ENCODE measurements around the gene ZNF616. TPM values are rescaled to one million over a fixed set of nuclear protein-coding genes. Genes with fewer than 3 reads are reported as not detected.

Gene ZNF616
- 1 to 10 TPM; 6.2 to 8.4 TPM for total RNA-seq

DNA sequence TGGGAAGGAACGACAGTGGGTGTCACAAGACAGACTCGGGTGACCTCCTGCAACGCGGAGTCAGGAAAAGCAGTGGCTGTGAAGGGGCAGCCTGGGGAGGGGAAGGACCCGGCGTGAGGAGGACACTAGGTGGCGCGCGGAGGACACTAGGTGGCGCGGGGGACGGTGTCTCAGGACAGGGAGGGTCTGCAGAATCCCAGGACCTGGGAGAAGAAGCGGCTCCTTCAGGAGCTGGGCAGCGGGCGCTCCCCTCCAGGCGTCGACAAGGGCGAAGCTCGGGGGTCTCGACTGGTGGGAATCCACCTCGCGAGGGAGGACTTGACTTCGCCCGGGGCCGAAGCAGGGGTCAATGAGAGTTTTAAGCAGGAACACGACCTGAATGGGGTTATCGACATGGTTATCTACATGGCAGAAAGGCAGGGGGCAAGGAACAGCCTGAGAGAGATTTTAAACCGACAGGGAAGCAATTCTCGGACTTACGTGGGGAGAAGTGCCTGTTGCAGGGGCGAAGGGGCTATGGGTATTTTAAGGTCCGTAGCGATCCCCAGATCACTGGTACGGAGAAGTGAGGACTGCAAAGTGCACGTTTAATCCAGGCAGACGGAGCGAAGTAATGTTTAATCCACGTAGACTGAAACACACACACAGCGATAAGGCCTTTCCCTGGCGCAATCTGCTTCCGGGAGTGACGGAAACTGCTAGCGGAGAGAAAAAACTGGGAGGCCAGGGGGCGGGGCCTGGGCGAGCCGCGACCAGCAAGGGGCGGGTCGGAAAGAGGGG lies at the start of gene ZNF616:
Gene ZNF616 (minus strand): TSS at position 687 of the 780 bp plus-strand sequence. CDS start 9,426 bp downstream, outside the sequence.
- H3K4me1 Mint-ChIP-seq (ENCODE audit: low read depth), result peaks cover 29% of the 10 kb centered on the region
- peak within 1 kb of the TSS; percentile 92 for H3K4me3 Mint-ChIP-seq
- ATAC-seq (peak; percentile 86), DNase-seq (peak; percentile 98)
- peaks cover 54% of the 10 kb centered on the region for H3K36me3 Mint-ChIP-seq (ENCODE audit: low read depth)
- ChIA-PET POLR2A (interaction anchor here (2.3 kb wide), 1 partner anchor 50 kb away, joined by 7 read pairs; no protein-coding TSS in a partner anchor), CTCF (interaction anchor here (0.6 to 3.5 kb wide), 6 partner anchors 35 to 98 kb away, joined by 3 to 27 read pairs (median 3); partner anchors contain the start of gene PPP2R1A)
- H3K27ac Mint-ChIP-seq, result peak within 1 kb of the TSS; percentile 93
- peaks cover 28% of the 10 kb centered on the region for H3K9me3 Mint-ChIP-seq (ENCODE audit: insufficient read depth)
- H3K27me3 Mint-ChIP-seq (ENCODE audit: low read depth), result no peaks in the 10 kb centered on the region

- no peak for DNase-seq
- peaks cover 24% of the 10 kb centered on the region for H3K36me3 Mint-ChIP-seq (ENCODE audit: low read depth)
- H3K27ac Mint-ChIP-seq, result peak overlapping the region; percentile 100
- peaks cover 32% of the 10 kb centered on the region for H3K4me1 Mint-ChIP-seq (ENCODE audit: low read depth)
- CTCF ChIA-PET, result interaction anchor here (0.7 to 1.4 kb wide), 6 partner anchors 16 to 51 kb away, joined by 3 to 6 read pairs (median 3); partner anchors contain the start of genes ZNF616 and ZNF836
- H3K9me3 Mint-ChIP-seq (ENCODE audit: insufficient read depth), result no peaks in the 10 kb centered on the region
- peak; percentile 3 for ATAC-seq
- POLR2A ChIA-PET, result interaction anchor here (0.6 to 2.3 kb wide), 13 partner anchors 9 to 485 kb away, joined by 3 to 25 read pairs (median 5); partner anchors contain the start of genes ZNF614, ZNF616, ZNF766 and ZNF836
- H3K27me3 Mint-ChIP-seq (ENCODE audit: low read depth), result no peaks in the 10 kb centered on the region
- H3K4me3 Mint-ChIP-seq, result peak overlapping the region; percentile 96
Observed at GRCh38 chr19:52188822-52189734, 49.3 kb upstream of the ZNF616 start.

DNA sequence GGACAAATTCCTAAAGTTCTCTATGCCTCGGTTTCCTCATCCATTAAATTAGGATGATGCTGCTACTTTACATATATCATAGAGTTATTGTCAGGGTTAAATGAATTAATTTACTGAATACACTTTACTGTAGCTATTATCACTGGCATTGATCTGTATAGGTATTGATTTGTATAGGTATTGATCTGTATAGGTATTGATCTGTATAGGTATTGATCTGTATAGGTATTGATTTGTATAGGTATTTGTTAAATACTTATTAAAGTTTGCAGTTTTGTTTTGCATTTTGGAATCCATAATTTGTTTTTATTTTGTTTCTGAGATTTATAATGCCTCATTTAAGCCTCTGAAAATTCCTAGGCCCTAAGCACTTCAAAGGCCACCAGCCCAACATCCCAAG lies 47.7 kb upstream of the ZNF616 start:
- Mint-ChIP-seq H3K36me3 (ENCODE audit: low read depth) (peaks cover 12% of the 10 kb centered on the region), H3K4me3 (no peak overlapping the region), H3K27me3 (ENCODE audit: low read depth) (no peaks in the 10 kb centered on the region), H3K4me1 (ENCODE audit: low read depth) (peaks cover 23% of the 10 kb centered on the region), H3K27ac (no peak overlapping the region), H3K9me3 (ENCODE audit: insufficient read depth) (no peaks in the 10 kb centered on the region)
- ATAC-seq, result no peak
- ChIA-PET CTCF (no interaction called here), POLR2A (no interaction called here)
- no peak for DNase-seq

DNA sequence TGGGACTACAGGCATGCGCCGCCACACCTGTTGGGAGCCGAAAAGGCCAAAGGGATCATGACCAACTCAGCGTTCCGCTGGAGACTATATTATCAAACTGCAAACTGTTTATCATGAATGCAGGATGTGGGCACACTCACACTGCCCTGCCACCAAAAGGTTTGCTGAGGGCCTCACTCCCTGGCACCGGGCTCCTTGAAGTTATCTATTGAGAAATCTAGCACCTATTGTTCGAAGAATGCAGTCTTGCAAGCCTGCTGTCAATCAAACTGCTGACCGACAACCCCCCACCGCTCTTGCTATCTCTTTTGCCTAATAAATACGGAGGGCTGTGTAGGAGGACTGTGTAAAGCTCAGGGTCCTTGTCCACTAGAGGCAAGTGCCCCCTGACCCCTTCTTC lies 36.8 kb upstream of the ZNF616 start:
- Mint-ChIP-seq H3K4me3 (no peak overlapping the region), H3K27ac (no peak overlapping the region), H3K4me1 (ENCODE audit: low read depth) (peaks cover 9% of the 10 kb centered on the region), H3K36me3 (ENCODE audit: low read depth) (peaks cover 9% of the 10 kb centered on the region), H3K27me3 (ENCODE audit: low read depth) (no peaks in the 10 kb centered on the region), H3K9me3 (ENCODE audit: insufficient read depth) (no peaks in the 10 kb centered on the region)
- ChIA-PET CTCF (interaction anchor here (1.4 kb wide), 1 partner anchor 61 kb away, joined by 3 read pairs; no protein-coding TSS in a partner anchor), POLR2A (no interaction called here)
- DNase-seq (no peak), ATAC-seq (no peak)

DNA sequence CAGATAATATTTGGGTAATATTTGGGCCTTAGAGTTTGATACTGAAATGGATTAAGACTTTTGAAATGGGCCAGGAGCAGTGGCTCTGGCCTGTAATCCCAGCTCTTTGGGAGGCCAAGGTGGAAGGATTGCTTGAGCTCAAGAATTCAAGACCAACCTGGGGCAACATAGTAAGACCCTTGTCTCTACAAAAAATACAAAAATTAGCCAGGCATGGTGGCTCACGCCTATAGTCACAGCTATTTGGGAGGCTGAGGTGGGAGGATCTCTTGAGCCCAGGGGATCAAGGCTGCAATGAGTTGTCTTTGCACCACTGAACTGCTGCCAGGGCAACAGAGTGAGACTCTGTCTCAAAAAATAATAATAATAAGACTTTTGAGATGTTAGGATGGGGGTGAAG lies 32.6 kb upstream of the ZNF616 start:
- peak overlapping the region; percentile 67 for H3K27ac Mint-ChIP-seq
- CTCF ChIA-PET, result interaction anchor here (1.0 to 1.3 kb wide), 2 partner anchors 17 to 65 kb away, joined by 4 to 5 read pairs; no protein-coding TSS in a partner anchor

DNA sequence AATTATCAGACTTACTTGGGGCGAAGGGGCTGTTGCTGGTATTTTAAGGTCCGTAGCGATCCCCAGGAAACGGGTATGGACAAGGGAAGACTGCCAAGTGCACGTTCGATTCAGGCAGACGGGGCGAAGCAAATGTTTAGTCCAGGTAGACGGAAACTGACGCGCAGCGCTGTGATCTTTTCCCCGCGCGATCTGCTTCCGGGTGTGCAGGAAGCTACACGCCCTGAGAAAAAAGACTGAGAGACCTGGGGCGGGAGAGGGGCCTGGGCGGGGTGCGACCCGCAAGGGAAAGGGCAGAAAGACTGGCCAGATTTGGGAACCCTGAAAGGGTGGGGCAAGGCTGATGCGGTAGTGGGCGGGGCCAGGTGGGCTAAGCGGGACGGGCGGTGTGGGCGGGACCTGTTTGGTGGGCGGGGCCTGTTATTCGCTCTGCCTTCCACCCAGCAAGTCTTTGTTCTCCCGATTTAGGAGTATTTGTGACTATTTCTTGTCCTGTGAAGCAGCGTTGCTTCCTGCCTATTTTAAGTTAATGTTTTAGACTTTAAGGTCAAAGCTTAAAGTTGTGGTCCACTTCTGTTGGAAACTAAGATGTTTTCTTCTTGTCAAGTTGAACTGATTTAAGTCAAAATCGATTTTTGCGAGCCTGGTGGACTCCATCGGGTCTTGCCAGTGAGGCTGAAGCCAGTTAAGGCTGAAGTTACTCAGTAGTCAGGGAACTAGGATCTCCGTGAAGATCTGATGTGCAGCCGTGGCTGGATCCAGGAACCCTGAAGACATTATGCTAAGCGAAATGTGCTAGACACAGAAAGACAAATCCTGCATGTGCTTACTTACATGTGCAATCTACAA lies 31.8 kb upstream of the ZNF616 start, which contains the start of gene ZNF836:
Gene ZNF836 (minus strand): TSS at position 301 of the 849 bp plus-strand sequence. CDS start 3,549 bp downstream, outside the sequence.
- Mint-ChIP-seq H3K36me3 (ENCODE audit: low read depth) (peaks cover 49% of the 10 kb centered on the region), H3K4me3 (peak within 1 kb of the TSS; percentile 88), H3K9me3 (ENCODE audit: insufficient read depth) (peaks cover 13% of the 10 kb centered on the region), H3K27ac (peak within 1 kb of the TSS; percentile 97), H3K4me1 (ENCODE audit: low read depth) (peaks cover 24% of the 10 kb centered on the region), H3K27me3 (ENCODE audit: low read depth) (no peaks in the 10 kb centered on the region)
- peak; percentile 95 for DNase-seq
- POLR2A ChIA-PET, result interaction anchor here (0.9 to 3.5 kb wide), 3 partner anchors 18 to 123 kb away, joined by 5 to 25 read pairs (median 8); partner anchors contain the start of gene PPP2R1A
- peak; percentile 93 for ATAC-seq
- CTCF ChIA-PET, result interaction anchor here (1.0 to 1.3 kb wide), 2 partner anchors 18 to 66 kb away, joined by 4 to 5 read pairs; no protein-coding TSS in a partner anchor

More for the DNA sequence above, 32.6 kb upstream of the ZNF616 start:
- POLR2A ChIA-PET, result interaction anchor here (3.5 kb wide), 1 partner anchor 17 kb away, joined by 25 read pairs; the partner anchor contains the start of gene PPP2R1A
- H3K36me3 Mint-ChIP-seq (ENCODE audit: low read depth), result peaks cover 44% of the 10 kb centered on the region
- H3K27me3 Mint-ChIP-seq (ENCODE audit: low read depth), result no peaks in the 10 kb centered on the region
- peak overlapping the region; percentile 88 for H3K4me3 Mint-ChIP-seq
- DNase-seq, result no peak
- peaks cover 24% of the 10 kb centered on the region for H3K4me1 Mint-ChIP-seq (ENCODE audit: low read depth)
- H3K9me3 Mint-ChIP-seq (ENCODE audit: insufficient read depth), result peaks cover 13% of the 10 kb centered on the region
- no peak for ATAC-seq

GRCh38 chr19:52170863-52171320 lies 31.2 kb upstream of the ZNF616 start:
- H3K27ac Mint-ChIP-seq, result peak overlapping the region; percentile 97
- H3K4me1 Mint-ChIP-seq (ENCODE audit: low read depth), result peaks cover 24% of the 10 kb centered on the region
- H3K36me3 Mint-ChIP-seq (ENCODE audit: low read depth), result peaks cover 49% of the 10 kb centered on the region
- peak overlapping the region; percentile 88 for H3K4me3 Mint-ChIP-seq
- DNase-seq (no peak), ATAC-seq (peak; percentile 25)
- ChIA-PET POLR2A (interaction anchor here (1.0 to 3.5 kb wide), 3 partner anchors 15 to 123 kb away, joined by 3 to 25 read pairs (median 5); partner anchors contain the start of gene PPP2R1A), CTCF (interaction anchor here (1.3 kb wide), 1 partner anchor 18 kb away, joined by 5 read pairs; no protein-coding TSS in a partner anchor)
- H3K9me3 Mint-ChIP-seq (ENCODE audit: insufficient read depth), result peaks cover 13% of the 10 kb centered on the region
- H3K27me3 Mint-ChIP-seq (ENCODE audit: low read depth), result no peaks in the 10 kb centered on the region

- Mint-ChIP-seq H3K36me3 (ENCODE audit: low read depth) (peaks cover 54% of the 10 kb centered on the region), H3K9me3 (ENCODE audit: insufficient read depth) (peaks cover 19% of the 10 kb centered on the region), H3K4me3 (peak overlapping the region; percentile 88), H3K4me1 (ENCODE audit: low read depth) (peaks cover 24% of the 10 kb centered on the region), H3K27me3 (ENCODE audit: low read depth) (no peaks in the 10 kb centered on the region), H3K27ac (peak overlapping the region; percentile 97)
- no peak for ATAC-seq
- POLR2A ChIA-PET, result interaction anchor here (0.6 to 3.5 kb wide), 3 partner anchors 16 to 19 kb away, joined by 3 to 25 read pairs (median 3); partner anchors contain the start of gene PPP2R1A
- CTCF ChIA-PET, result interaction anchor here (1.5 kb wide), 1 partner anchor 67 kb away, joined by 3 read pairs; no protein-coding TSS in a partner anchor
- DNase-seq, result no peak
Observed at GRCh38 chr19:52170304-52170703, 30.6 kb upstream of the ZNF616 start.

GRCh38 chr19:52155596-52156359 lies 16.0 kb upstream of the ZNF616 start:
- no peaks in the 10 kb centered on the region for H3K27me3 Mint-ChIP-seq (ENCODE audit: low read depth)
- peaks cover 79% of the 10 kb centered on the region for H3K36me3 Mint-ChIP-seq (ENCODE audit: low read depth)
- ChIA-PET POLR2A (no interaction called here), CTCF (no interaction called here)
- no peaks in the 10 kb centered on the region for H3K4me1 Mint-ChIP-seq (ENCODE audit: low read depth)
- ATAC-seq, result no peak
- H3K27ac Mint-ChIP-seq, result no peak overlapping the region
- DNase-seq, result no peak
- no peak overlapping the region for H3K4me3 Mint-ChIP-seq
- H3K9me3 Mint-ChIP-seq (ENCODE audit: insufficient read depth), result peaks cover 65% of the 10 kb centered on the region

- CTCF ChIA-PET, result no interaction called here
- peaks cover 34% of the 10 kb centered on the region for H3K36me3 Mint-ChIP-seq (ENCODE audit: low read depth)
- H3K27ac Mint-ChIP-seq, result no peak overlapping the region
- H3K9me3 Mint-ChIP-seq (ENCODE audit: insufficient read depth), result peaks cover 52% of the 10 kb centered on the region
- POLR2A ChIA-PET, result interaction anchor here (0.6 kb wide), 1 partner anchor 388 kb away, joined by 3 read pairs; no protein-coding TSS in a partner anchor
- H3K27me3 Mint-ChIP-seq (ENCODE audit: low read depth), result no peaks in the 10 kb centered on the region
- DNase-seq (no peak), ATAC-seq (no peak)
- no peaks in the 10 kb centered on the region for H3K4me1 Mint-ChIP-seq (ENCODE audit: low read depth)
- no peak overlapping the region for H3K4me3 Mint-ChIP-seq
Observed at GRCh38 chr19:52148256-52148655, 8.5 kb upstream of the ZNF616 start.
